ENCODE measurements around the gene PDCD1LG2. TPM values are rescaled to one million over a fixed set of nuclear protein-coding genes. Genes with fewer than 3 reads are reported as not detected.

Gene PDCD1LG2
- total RNA-seq, 2 experiments from 2014 or later, result 1.5 to 3.2 TPM

- Mint-ChIP-seq H3K4me3 (no peak overlapping the region), H3K36me3 (peaks cover 34% of the 10 kb centered on the region), H3K4me1 (peaks cover 24% of the 10 kb centered on the region), H3K27ac (no peak overlapping the region), H3K27me3 (no peaks in the 10 kb centered on the region), H3K9me3 (ENCODE audit: low read depth) (peaks cover 2% of the 10 kb centered on the region)
- peak; percentile 27 for ATAC-seq
- no peak for DNase-seq
- CTCF ChIA-PET, result interaction anchor here (1.3 kb wide), 1 partner anchor 9 kb away, joined by 3 read pairs; the partner anchor contains the start of gene PDCD1LG2
These were observed 8.6 kb downstream of the PDCD1LG2 start for GRCh38 chr9:5518937-5519319.

DNA sequence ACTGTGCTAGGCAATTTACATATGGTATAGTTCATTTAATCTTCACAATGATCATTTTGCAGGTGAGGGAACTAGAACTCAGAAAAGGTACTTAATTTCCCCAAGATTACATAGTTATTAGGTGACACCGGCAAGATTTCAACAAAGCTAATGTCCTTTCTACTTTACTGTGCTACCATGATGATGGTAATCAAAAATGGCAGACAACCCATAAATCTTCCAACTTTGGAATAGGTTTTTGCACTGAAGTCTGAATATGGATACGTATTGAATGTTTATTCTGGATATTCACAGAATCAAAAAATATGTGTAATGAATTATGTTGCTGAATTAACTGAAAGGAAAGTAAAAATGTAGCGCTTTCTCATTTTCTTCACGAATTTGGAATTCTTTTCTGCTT is 13.8 kb downstream of the PDCD1LG2 start:
- Mint-ChIP-seq H3K4me1 (peaks cover 7% of the 10 kb centered on the region), H3K27ac (no peak overlapping the region), H3K27me3 (no peaks in the 10 kb centered on the region), H3K36me3 (peaks cover 25% of the 10 kb centered on the region), H3K9me3 (ENCODE audit: low read depth) (peaks cover 2% of the 10 kb centered on the region), H3K4me3 (no peak overlapping the region)
- ATAC-seq, result no peak
- CTCF ChIA-PET, result interaction anchor here (0.8 kb wide), 1 partner anchor 531 kb away, joined by 3 read pairs; no protein-coding TSS in a partner anchor
- DNase-seq, result no peak

DNA sequence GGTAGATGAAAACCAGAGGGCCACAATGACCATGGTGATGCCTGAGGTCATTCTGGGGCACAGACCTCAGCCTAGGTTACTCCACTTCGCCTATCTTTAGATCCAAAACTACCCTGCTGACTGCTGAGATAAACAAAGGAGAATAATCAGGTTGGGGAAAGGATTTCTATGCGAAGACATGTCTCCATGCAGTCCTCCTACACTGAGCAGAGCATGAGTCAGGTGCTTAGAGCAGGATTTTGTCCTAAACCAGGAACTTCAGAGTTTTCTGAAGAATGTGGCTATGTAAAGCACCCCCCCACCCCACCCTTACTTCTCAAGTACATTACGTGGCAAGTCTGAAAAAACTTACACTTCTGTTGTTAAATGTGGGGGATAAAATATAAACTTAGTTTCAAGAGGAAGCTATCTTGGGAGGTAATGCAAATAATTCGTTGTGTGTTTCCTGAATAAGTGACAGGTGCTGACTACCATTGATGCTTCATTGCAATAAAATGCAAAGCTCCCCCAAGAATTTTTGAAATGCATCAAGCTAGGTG is 19.4 kb downstream of the PDCD1LG2 start:
- peaks cover 10% of the 10 kb centered on the region for H3K4me1 Mint-ChIP-seq
- no peaks in the 10 kb centered on the region for H3K27me3 Mint-ChIP-seq
- no peak overlapping the region for H3K4me3 Mint-ChIP-seq
- peaks cover 3% of the 10 kb centered on the region for H3K36me3 Mint-ChIP-seq
- H3K27ac Mint-ChIP-seq, result no peak overlapping the region
- ATAC-seq (no peak), DNase-seq (no peak)
- no peaks in the 10 kb centered on the region for H3K9me3 Mint-ChIP-seq (ENCODE audit: low read depth)
- CTCF ChIA-PET, result interaction anchor here (1.4 kb wide), 1 partner anchor 28 kb away, joined by 4 read pairs; no protein-coding TSS in a partner anchor

- DNase-seq (no peak), ATAC-seq (no peak)
- Mint-ChIP-seq H3K4me1 (peaks cover 10% of the 10 kb centered on the region), H3K36me3 (peaks cover 16% of the 10 kb centered on the region), H3K27ac (no peak overlapping the region), H3K9me3 (ENCODE audit: low read depth) (no peaks in the 10 kb centered on the region), H3K27me3 (no peaks in the 10 kb centered on the region), H3K4me3 (no peak overlapping the region)
- CTCF ChIA-PET, result interaction anchor here (0.6 to 1.4 kb wide), 2 partner anchors 27 to 390 kb away, joined by 3 to 4 read pairs; no protein-coding TSS in a partner anchor
These were observed 21.0 kb downstream of the PDCD1LG2 start for GRCh38 chr9:5531101-5531882.

- H3K27ac Mint-ChIP-seq, result no peak overlapping the region
- DNase-seq (no peak), ATAC-seq (no peak)
- H3K9me3 Mint-ChIP-seq (ENCODE audit: low read depth), result no peaks in the 10 kb centered on the region
- peaks cover 10% of the 10 kb centered on the region for H3K4me1 Mint-ChIP-seq
- no peak overlapping the region for H3K4me3 Mint-ChIP-seq
- peaks cover 21% of the 10 kb centered on the region for H3K36me3 Mint-ChIP-seq
- no peaks in the 10 kb centered on the region for H3K27me3 Mint-ChIP-seq
- CTCF ChIA-PET, result no interaction called here
These were observed 22.0 kb downstream of the PDCD1LG2 start for GRCh38 chr9:5532306-5532705.

- Mint-ChIP-seq H3K4me1 (peaks cover 10% of the 10 kb centered on the region), H3K4me3 (no peak overlapping the region), H3K27ac (no peak overlapping the region), H3K36me3 (peaks cover 24% of the 10 kb centered on the region), H3K27me3 (no peaks in the 10 kb centered on the region), H3K9me3 (ENCODE audit: low read depth) (no peaks in the 10 kb centered on the region)
- no peak for ATAC-seq
- DNase-seq, result no peak
- CTCF ChIA-PET, result no interaction called here
These were observed 22.5 kb downstream of the PDCD1LG2 start for GRCh38 chr9:5532790-5533189.

GRCh38 chr9:5536684-5537083 is 26.4 kb downstream of the PDCD1LG2 start:
- CTCF ChIA-PET, result no interaction called here
- Mint-ChIP-seq H3K36me3 (peaks cover 49% of the 10 kb centered on the region), H3K27ac (no peak overlapping the region), H3K4me3 (no peak overlapping the region), H3K9me3 (ENCODE audit: low read depth) (peaks cover 4% of the 10 kb centered on the region), H3K4me1 (peaks cover 24% of the 10 kb centered on the region), H3K27me3 (no peaks in the 10 kb centered on the region)
- ATAC-seq (no peak), DNase-seq (no peak)

DNA sequence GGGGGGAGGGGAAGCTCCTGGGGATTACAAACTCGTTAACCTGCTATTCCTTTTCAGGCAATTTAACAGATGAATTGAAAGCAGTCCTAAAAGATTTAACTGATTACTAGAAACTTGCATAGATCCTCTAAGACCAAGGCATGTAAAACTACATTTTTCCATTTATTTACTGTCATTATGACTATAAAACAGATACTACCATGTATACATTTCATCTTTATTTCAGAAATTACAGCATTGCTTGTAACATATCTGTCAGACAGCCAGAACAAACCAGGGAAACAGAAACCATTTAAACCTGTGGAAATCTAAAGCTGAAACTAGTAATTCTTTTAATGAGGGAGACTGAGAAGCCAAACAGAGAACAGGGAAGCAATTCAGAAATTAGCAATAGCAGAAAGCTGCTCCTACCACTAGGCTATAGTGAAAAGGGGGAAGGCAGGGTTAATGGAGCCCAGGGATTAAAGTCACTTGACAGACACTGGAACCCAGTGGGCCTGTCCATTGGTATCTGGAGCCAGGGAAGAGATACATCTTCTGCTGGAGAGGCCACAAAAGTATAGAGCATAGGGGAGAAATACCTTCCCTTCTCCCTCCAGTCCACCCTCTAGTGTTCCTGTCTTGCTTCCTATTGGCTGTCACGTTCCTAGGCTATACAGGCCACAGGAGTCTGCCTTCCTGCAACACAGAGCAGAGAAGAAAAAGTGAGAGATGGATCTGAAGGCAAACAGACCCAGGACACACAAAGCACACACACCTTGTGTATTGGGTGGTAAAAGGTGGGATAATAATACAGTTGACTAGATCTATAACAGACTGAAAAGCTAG is 33.8 kb downstream of the PDCD1LG2 start:
- H3K27ac Mint-ChIP-seq, result no peak overlapping the region
- no peaks in the 10 kb centered on the region for H3K27me3 Mint-ChIP-seq
- peaks cover 4% of the 10 kb centered on the region for H3K9me3 Mint-ChIP-seq (ENCODE audit: low read depth)
- ATAC-seq (no peak), DNase-seq (no peak)
- CTCF ChIA-PET, result no interaction called here
- no peak overlapping the region for H3K4me3 Mint-ChIP-seq
- peaks cover 33% of the 10 kb centered on the region for H3K36me3 Mint-ChIP-seq
- peaks cover 27% of the 10 kb centered on the region for H3K4me1 Mint-ChIP-seq

GRCh38 chr9:5549658-5550650 is 39.6 kb downstream of the PDCD1LG2 start:
- no peak for DNase-seq
- no peaks in the 10 kb centered on the region for H3K9me3 Mint-ChIP-seq (ENCODE audit: low read depth)
- no peaks in the 10 kb centered on the region for H3K27me3 Mint-ChIP-seq
- CTCF ChIA-PET, result interaction anchor here (0.6 to 1.4 kb wide), 4 partner anchors 24 to 139 kb away, joined by 3 read pairs; no protein-coding TSS in a partner anchor
- peaks cover 21% of the 10 kb centered on the region for H3K36me3 Mint-ChIP-seq
- H3K4me3 Mint-ChIP-seq, result no peak overlapping the region
- ATAC-seq, result no peak
- no peak overlapping the region for H3K27ac Mint-ChIP-seq
- H3K4me1 Mint-ChIP-seq, result peaks cover 14% of the 10 kb centered on the region

DNA sequence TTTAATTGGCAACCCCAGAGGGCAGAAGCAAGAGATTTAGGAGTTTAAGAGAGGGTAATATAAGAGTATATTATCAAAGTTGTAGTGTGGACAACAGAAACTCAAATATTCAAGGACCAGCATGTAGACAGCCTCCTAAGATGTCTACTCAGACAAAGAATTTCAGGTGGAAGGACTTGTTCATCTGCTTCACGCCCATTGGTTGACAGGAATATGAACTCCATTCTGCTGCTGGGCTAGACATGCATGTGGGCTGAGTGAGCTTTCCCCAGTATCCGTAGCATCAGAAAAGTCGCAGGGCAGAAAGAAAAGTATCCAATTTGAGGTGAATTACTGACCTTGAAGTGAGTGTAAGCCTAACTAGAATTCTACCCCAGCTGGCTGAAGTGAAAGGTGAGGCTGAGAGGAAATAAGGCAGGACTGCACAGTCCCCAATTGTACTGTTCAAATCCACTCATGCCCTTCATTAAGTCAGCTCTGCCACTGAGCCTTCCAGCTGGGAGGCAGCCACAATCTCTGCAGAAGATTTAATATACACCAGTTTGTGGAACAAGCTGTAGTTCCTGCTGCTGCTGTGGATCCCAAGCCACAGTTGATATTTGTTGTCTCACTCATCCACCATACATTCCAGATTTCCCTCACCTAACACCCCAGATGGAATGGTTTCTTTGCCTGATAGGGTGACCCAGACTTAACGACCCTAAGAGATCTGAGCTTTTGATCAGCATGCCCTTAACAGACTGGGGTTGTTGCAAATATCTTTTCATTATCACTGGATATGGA is 41.2 kb downstream of the PDCD1LG2 start:
- no peak overlapping the region for H3K27ac Mint-ChIP-seq
- ATAC-seq (no peak), DNase-seq (no peak)
- H3K9me3 Mint-ChIP-seq (ENCODE audit: low read depth), result no peaks in the 10 kb centered on the region
- no peaks in the 10 kb centered on the region for H3K27me3 Mint-ChIP-seq
- no peak overlapping the region for H3K4me3 Mint-ChIP-seq
- CTCF ChIA-PET, result no interaction called here
- H3K4me1 Mint-ChIP-seq, result peaks cover 14% of the 10 kb centered on the region
- H3K36me3 Mint-ChIP-seq, result peaks cover 23% of the 10 kb centered on the region

DNA sequence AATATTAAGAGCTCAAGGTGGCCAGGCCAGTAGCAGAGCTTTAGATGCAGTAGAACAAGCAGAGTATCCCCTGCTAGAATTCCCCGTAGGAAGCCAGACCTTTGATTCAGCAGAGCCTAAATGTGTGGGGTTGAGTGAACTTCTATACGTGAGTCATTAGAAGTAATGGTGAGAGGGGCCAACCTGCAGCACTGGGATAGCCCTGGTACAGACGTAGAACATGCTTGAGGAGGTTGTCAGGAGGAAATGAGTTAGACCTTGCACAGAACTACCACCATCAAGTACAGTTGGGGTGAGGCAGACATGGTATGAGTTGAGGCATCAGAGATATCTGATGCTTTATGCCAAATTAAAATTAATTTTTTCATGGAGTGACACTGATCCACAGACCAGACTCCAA is 42.0 kb downstream of the PDCD1LG2 start:
- DNase-seq, result no peak
- CTCF ChIA-PET, result no interaction called here
- Mint-ChIP-seq H3K36me3 (peaks cover 28% of the 10 kb centered on the region), H3K27ac (no peak overlapping the region), H3K9me3 (ENCODE audit: low read depth) (no peaks in the 10 kb centered on the region), H3K4me1 (peaks cover 19% of the 10 kb centered on the region), H3K4me3 (no peak overlapping the region), H3K27me3 (no peaks in the 10 kb centered on the region)
- ATAC-seq, result no peak

DNA sequence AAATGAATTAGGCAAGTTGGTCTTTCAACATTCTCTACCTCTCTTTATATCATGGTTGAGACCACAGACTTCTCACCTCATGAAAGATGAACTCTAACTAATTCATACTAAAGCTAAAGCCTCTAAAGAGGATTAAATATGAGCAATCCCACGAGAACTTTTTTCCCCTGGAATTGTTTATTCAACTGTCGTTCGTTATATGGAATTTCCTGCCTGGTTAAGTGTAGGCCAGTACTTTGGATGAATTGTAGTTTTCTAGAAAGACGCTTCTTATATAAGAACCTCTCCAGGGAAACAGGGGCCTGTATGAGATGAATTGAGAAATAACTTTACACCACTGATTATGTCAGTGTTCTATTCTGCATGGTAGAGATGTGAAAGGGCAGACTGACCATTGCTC is 42.9 kb downstream of the PDCD1LG2 start:
- no peak for DNase-seq
- no peaks in the 10 kb centered on the region for H3K27me3 Mint-ChIP-seq
- CTCF ChIA-PET, result no interaction called here
- peaks cover 29% of the 10 kb centered on the region for H3K4me1 Mint-ChIP-seq
- no peak overlapping the region for H3K27ac Mint-ChIP-seq
- no peak overlapping the region for H3K4me3 Mint-ChIP-seq
- ATAC-seq, result no peak
- H3K36me3 Mint-ChIP-seq, result peaks cover 30% of the 10 kb centered on the region
- no peaks in the 10 kb centered on the region for H3K9me3 Mint-ChIP-seq (ENCODE audit: low read depth)

Data from activated CD8-positive, alpha-beta memory T cell treated with anti-CD3 and anti-CD28 coated beads, Interleukin-2, amount 10 ng/mL, durations not matched to agents 7 days and 5 days (primary cell).